Occipital lobe (tissue), 2 donors: Measurements from ENCODE around the gene NCOA3. TPM values are rescaled to one million over a fixed set of nuclear protein-coding genes. Genes with fewer than 3 reads are reported as not detected.
"Not testable (repeated sequence)": the region's sequence is repeated elsewhere in the genome, so short reads cannot be mapped to it uniquely, and the experiment has no call there.

ENCODE experiments used
- DNase-seq: peaks from one replicate; lab custom pipeline; 2025; lab: John Stamatoyannopoulos, UW
- total RNA-seq: library from RNA; depleted of rRNA; stranded (reverse); fragments of >200 nt; gene quantifications from one replicate; pipeline ENCODE4 v1.2.3, GENCODE V29; 2014

Gene NCOA3
- total RNA-seq, 1 donor from 2014 or later, result 53.2 TPM

DNA sequence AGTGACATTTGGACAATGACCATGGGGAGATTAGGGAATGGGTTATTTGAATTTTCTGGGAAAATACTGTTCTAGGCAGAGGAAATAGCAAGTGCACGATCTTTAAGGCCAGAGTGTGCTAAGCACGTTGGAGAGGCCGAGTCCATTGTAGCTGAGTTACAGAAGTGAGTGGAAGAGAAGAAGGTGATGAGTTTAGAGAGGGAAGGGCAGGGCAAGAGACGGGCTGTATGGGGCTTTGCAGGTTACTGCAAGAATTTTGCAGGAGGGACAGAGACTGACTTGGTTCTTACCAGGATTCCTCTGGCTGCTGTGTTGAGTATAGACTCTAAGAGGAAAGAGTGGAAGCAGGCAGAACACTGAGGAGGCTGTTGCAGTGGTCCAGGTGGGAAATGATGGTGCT, 1.1 kb upstream of the NCOA3 start:
- no peak for DNase-seq

DNA sequence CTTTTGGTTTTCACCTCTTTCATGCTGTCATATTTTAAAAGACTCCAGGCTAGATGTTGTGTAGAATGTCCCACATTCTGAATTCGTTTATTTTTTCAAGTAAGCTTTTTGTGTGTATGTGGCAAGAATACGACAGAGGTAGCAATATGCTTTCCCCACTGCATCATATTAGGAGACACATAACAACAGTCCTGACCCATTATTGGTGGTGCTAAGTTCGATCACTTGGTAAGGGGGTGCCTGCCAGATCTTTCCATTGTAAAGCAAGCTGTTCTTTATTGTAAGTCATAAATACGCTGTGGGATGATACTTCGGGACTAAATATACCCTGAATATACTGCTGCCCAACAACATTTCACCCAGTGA, 588 bp upstream of the NCOA3 start:
- DNase-seq, result no peak

DNA sequence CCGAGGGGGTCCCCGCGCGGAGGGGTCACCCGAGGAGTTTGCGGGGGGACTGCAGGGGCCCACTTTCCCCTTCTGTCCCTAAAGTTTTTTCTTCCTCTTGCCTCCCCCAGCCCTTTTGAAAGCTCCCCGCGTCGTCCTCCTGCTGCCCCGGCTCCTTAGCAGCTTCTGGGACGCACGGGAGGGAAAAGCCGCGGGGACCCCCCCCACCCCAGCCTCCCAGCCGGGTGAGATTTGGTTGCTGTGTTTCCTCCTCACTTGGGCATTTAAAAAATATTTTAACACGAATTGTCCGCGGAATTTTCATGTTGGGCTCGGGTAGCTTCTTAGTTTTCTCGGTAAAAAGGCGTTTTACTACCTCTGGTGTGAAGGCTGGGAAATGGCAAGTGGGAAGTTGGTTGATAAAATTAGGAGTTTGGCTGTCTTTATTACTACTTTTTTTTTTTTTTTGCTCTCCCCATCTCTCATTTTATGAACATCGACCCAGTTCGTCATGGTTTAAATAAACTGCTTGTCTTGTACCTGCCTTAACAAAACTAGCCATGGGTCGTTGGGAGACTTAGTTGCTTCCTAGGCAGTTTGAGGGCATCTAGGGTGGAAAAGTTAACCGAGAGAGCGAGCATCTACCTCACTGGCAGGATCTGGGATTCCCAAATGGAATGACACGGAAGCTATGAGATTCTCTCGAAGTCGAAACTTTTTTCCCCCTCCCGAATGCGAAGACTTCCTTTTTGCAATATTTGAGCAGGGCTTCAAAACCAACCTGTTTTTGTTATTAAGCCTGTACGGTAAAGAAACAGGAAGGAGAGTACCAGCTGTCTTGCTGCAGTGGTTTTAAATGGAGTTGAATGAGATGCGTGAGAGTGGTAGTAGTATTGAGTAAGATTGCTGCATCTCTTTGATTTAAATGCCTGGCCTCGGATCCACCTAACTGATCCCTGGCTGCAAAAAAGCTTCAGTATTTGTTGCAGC, 868 bp downstream of the NCOA3 start:
- DNase-seq, result no peak

DNA sequence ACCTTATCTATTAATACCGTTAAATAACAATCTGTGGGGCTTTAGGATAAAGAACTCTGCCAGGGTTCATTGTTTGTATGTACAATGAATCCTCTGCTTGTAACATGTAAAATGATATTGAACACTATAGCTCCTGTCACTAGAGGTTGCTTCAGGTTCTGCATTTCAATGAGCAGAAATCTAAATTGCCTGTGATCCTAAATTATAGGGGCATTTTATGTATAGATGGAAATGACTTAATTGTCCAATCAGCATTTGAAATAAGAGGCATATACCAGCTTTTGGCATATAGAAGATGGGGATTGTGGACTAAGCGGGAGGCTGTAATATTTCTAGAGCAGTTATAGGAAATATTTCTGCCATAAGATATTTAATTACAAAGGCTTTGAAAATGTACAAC, 2.0 kb downstream of the NCOA3 start:
- no peak for DNase-seq

DNA sequence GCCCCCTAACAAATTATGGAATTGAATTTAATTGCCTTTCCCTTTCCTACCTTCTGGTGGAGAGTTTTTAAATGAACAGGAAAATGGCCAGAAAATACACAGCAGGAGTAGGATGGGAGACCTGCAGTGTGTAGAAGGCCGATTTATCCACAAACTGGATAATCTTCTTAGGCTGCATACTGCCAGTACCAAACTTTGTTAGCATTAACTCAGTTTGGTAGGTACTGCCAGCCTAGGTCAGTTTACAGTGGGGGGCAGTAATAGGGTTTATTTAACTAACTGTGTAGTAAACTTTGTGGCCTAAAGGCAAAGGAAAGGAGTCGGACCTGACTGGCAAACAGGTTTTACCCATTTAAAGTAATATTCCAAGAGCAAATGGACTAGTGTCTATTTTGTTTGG, 4.6 kb downstream of the NCOA3 start:
- no peak for DNase-seq

DNA sequence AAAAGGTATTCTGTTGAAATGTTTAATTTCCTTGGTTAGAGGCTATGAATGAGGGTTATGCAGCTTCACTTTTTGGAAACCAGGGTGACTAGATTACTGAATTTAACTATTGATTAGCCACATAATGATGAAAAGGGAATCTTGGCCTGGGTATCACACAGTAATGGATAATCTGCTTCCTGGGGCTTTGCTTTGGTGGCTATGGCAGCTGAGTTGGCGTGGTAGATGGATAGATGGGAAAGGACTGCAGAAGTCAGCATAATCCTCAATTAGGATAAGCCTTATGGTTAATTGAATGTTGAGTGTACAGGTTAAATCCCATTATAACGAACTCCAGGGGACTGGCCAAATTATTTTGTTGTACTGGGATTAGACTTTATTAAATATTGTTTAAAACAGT, 5.2 kb downstream of the NCOA3 start:
- DNase-seq, result no peak

DNA sequence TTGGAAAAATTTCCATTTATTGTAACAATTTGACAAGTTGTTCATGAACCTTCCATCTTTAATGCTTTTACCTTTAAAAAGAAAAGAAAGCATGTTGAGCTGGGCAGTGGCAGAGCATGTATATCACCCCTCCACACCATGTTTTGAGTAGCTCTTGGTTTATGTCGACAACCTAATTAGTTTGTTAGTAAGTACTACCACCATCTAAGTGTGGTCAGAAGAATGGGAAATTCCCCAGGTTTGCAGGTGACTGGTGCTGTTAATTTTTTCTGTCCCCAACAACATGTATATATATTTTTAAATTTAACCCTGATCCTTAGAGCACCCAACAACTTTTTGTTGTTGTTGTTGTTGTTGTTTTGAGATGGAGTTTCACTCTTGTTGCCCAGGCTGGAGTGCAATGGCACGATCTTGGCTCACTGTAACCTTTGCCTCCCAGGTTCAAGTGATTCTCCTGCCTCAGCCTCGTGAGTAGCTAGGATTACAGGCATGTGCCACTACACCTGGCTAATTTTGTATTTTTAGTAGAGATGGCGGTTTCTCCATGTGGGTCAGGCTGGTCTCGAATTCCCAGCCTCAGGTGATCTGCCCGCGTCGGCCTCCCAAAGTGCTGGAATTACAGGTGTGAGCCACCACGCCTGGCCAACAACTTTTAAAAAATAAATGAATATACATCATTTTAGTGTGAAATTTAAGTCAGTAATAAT, 5.7 kb downstream of the NCOA3 start:
- DNase-seq, result not testable (repeated sequence)

DNA sequence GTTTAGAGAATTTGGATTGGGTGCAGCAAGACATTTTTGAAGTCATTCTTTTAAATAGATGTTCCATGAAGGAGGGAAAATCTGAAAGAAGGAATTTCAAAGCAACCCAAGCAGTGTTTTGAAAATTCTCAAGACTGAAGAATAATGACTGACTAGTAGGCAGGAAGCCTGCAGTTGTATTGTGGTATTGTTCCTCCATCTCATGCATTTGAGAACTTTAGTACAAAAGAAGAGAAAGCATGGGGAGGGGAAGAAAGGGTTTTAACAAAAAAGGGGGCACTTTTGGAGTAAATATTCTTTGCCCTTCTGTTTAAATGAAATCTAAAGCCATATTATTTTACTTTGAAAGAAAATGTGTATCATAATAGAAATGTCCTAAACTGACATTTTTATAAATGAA, 6.6 kb downstream of the NCOA3 start:
- DNase-seq, result no peak

DNA sequence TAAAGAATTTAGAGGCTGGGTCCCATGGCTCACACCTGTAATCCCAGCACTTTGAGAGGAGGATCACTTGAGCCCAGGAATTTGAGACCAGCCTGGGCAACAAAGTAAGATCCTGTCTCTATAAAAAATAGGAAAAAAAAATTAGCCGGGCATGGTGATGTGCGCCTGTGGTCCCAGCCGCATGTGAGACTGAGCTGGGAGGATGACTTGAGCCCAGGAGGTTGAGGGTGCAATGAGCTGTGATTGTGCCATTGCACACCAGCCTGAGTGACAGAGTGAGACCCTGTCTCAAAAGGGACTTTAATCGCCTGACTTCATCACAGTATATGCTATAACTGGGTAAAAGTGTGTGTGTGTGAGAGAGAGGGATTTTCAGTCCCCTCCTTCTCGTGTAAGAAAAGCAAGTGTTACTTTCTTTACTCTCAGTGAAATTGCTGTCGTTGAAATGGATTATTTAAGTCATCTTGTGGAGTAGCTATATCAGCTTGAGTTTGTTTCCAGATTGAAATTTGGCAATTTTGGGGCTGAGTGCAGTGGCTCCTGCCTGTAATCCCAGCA, 7.5 kb downstream of the NCOA3 start:
- DNase-seq, result no peak

DNA sequence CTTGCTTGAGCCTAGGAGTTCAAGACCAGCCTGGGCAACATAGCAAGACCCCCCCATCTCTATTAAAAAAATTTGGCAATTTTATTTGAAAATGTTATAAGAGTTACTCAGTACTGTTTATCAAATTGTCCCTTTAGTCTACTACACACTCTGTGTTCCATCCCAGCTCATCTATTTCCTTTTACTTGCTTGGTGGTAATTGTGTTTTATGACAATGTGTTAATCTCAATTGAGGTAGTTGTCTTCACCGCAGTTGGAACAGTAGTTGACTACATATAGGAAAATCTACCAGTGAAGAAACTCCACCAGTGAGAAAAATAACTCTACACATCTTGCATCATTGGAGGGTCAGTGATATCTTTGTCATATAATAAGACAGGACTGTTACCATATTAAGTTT, 8.0 kb downstream of the NCOA3 start:
- no peak for DNase-seq

DNA sequence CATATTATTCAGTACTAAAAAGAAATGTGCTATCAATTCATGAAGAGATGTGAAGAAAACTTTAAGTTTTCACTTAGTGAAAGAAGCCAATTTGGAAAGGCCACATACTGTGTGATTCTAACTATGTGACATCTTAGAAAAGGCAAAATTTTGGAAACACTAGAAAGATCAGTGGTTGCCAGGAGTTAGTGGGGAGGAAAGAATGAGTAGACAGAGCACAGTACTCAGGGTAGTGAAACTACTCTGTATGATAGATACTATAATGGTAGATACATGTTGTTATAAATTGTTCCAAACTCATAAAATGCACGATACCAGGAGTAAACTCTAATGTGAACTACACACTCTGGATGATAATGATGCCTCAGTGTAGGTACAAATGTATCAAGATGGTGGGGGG, 14.2 kb downstream of the NCOA3 start:
- no peak for DNase-seq

DNA sequence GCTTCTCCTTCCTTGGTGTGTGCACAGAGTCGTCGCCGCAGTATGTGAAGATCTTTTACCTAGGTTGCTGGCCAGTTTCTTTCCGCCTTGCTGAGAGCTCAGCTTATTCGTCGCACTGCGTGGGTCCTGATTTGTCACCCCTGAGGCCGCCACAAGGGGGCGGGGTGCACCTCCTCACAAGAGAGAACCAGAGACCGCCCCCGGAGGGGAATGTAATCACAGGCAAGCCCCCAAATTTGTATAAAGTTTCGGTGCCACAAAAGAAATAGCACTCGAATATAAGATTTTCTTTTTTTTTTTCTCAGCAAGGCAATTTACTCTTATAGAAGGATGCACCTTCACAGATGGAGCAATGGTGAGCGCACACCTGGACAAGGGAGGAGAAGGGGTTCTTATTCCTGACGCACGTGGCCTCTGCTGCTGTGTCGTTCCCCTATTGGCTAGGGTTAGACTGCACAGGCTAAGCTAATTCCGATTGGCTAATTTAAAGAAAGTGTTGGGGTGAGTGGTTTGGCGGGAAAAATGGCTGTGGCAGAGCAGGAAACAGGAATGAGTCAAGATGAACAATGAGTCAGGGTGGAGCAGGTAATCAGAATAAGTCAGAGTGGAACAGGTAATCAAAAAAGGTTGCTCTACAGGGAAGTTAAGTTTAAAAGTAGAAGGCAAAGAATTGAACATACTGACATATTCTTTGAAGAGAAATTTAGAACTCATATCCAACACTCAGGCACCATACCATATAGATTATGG, 19.5 kb downstream of the NCOA3 start:
- DNase-seq, result no peak

DNA sequence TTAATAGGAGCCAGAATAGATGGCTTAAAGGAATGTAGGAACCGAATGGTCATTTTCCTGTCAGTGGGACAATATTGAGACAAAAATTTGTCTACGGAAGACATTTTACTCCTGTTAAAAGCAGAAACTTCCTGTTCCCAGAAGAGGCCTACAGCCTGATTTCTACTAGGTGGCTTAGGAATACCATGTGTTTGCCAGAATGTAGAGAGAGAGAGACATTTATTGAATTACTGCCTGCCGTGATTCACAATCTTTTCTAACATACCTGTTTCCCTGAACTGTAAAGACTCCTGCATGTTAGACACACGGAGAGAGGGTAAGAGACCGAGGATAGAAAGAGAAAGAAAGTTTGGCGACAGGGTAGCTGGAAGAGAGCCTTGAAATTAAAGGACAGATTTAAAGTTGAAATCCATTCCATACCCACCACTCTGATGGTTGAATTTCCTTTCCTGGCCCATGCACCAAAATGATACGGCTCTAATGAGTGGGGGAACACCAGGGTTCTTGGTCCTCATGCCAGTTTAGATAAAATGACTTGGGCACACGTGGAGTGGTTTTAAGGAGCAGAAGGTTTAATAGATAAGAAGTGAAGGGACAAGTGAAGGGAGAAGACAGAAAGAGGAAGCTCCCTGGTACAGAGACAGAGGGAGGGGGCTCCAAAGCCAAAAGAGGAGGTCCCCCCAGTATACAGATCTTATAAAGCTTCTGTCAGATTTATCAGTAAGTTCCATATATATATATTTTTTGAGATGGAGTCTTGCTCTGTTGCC, 22.5 kb downstream of the NCOA3 start:
- DNase-seq, result no peak

DNA sequence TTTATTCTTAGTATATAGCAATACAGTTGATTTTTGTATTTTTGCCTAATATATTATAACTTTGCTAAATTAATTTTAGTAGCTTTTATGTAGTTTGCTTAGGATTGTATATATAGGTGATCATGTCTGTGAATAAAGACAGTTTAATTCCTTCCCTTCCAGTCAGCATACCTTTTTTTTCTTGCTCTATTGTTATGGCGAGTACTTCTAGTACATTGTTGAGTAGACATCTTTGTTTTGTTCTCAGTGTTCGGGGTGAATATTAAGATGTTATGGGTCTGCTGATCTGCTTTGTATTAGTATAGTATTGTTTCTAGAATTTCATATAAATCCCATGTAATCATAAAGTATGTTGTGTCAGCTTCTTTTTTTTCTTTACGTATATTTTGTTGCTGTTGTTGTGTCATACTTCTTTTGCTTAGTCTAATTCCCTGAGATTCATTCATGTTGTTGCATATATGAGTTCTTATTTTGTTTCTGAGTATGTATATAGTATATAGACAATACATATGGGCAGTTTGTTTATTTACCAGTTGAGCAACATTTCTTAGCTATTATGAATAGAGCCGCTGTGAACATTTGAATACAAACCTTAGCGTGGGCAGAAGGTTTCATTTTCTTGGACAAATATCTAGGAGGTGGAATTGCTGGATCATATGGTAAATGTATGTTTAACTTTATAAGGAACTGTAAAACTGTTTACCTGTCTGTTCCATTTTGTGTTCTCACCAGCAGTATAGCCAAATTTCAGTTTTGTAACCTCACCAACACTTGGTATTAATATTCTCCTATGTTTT, 25.5 kb downstream of the NCOA3 start:
- DNase-seq, result no peak

DNA sequence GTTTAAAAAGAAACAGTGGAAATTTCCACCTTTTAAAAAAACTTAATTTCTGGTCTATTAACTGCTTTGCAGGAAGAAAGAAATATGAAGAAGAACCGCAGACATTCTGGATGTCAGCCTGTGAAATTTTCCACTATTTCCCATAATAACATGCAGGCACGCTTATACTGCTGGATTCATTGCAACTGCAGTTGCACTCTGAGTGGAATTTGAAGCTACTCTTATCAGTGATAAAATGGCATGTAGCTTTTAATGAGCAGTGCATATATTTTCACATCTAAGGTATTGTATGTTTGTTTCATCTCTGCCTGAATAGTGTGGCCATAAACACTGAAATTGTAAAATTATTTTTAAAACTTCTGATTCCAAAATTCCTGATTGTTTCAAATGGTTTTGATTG, 28.2 kb downstream of the NCOA3 start:
- no peak for DNase-seq

DNA sequence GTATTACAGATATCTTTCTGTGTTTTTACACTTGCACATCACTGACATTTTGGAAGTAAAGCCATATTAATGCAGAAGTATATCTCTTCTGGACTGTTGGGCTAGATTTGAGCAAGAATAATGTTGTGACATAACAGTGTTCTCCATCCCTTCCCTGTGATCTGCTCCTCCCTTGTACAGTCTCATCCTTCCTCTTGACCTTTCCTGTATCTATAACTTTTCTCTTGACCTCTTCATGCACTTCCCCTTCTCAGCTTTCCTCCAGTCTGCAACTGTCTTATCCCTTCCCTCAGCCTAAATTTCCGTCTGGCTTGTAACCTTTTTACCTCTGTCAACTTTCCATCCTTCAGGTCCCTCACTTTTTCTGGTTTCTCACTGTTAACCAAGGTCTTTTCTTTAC, 29.8 kb downstream of the NCOA3 start:
- no peak for DNase-seq

DNA sequence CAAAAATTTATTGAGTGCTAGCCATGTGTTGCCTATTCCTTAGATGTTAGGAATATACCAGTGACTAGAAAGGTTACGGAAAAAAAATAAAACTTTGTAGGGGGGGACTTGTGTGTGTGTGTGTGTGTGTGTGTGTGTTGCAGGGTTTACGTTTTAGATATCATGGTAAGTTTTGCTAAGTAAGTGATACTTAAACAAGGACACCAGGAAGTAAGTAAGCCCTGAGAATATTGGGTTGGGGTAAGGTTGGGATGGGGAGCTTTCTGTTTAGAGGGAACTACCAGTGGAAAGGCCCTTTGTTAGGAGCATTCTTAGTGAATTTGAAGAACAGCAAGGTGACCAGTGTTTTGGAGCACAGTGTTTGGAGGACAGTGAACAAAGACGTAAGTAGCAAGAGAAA, 30.3 kb downstream of the NCOA3 start:
- no peak for DNase-seq

DNA sequence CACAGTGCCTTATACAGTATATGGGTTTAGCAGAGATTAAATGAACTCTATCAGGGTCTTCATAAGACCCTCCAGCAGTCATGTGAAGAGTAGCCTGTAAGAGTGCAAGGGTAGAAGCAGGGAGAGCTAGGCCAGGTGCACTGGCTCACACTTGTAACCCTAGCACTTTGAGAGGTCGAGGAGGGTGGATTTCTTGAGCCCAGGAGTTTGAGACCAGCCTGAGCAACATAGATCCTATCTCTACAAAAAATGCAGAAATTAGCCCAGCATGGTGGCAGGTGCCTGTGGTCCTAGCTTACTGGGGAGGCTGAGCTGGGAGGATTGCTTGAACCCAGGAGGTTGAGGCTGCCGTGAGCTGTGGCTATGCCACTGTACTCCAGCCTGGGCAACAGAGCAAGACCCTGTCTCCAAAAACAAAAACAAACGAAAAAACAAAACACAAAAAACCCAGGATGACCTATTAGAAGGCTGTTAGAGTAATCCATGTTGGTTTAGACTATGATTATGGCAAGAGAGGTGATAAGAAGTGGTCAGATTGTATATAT, 31.9 kb downstream of the NCOA3 start:
- no peak for DNase-seq

DNA sequence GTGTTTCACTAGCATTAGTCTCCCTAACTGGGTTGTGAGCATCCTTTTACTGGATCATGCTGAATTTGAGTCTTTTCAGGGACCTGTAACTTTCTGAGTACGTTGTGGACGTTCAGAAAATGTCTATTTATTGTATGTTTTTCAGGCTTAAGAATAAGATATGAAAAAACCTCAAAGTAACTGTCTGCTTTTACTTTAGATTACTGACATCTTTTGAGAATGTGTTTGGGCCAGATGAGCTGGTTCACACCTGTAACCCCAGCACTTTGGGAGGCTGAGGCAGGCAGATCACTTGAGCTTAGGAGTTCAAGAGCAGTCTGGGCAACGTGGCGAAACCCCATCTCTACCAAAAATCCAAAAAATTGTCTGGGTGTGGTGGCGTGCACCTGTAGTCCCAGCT, 32.7 kb downstream of the NCOA3 start:
- no peak for DNase-seq

DNA sequence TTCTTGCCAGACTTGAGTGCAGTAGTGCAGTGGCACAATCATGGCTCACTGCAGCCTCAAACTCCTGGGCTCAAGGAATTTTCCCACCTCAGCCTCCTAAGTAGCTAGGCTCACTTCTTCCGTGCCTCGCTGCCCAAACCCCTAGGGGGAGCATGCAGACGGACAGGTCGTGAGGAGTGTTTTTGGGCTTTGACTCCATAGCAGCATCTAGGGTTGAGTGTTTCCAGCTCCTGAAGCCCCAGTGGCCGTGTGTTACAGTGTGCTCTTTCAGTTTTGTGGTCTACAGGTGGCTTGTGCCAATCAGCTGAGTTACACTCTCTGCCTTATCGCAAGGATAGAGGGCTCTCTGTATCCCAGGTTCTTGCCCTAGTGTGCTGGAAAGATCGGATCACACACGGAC, 33.4 kb downstream of the NCOA3 start:
- DNase-seq, result no peak
